Globus pallidus (tissue), 1 donor: Measurements from ENCODE around the gene LDHD.

Source experiments
- DNase-seq: peaks from one replicate; pipeline ENCODE4 v3.0.0-alpha.2; 2015; ENCODE audit warnings: low spot score

Gene LDHD

DNA sequence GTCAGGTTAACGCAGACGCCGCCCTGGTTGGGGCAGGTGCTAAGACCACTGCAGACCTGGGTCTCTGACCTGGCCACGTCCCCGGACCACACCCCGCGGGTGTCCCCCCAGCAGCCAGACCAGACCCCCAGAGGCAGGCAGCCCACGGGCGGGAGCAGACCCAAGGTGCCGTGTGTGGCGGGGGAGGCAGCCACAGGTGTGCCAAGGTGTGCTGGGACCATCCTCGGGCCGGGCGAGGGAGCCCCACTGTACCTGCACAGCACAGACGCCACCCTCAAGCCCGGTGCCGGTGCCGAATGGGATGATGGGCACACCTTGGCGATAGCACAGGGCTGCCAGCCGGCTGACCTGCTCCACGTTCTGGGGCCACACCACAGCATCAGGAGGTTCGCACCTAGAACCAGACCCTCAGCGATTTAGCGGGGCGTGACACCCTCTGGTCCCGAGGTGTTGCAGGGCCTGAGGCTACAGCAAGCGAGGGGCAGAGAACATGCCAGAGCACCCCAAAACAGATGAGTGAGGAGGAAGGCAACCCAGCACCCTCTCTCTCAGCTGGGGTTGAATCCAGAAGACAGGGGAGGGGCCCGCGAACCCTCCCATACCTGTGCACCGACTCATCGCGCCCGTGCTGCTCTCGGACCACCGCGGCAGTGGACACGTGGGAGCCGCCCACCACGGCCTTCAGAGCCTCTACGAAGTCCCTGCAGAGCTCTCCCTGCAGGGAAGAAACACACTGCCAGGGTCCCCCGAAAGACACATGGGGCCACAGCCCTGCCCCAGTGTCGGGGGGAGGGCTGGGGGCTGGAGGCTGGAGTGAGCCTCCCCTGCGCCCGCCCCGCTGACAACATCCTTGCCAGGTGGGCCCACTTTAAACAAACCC, 1.4 kb downstream of the LDHD start:
- DNase-seq = no peak

DNA sequence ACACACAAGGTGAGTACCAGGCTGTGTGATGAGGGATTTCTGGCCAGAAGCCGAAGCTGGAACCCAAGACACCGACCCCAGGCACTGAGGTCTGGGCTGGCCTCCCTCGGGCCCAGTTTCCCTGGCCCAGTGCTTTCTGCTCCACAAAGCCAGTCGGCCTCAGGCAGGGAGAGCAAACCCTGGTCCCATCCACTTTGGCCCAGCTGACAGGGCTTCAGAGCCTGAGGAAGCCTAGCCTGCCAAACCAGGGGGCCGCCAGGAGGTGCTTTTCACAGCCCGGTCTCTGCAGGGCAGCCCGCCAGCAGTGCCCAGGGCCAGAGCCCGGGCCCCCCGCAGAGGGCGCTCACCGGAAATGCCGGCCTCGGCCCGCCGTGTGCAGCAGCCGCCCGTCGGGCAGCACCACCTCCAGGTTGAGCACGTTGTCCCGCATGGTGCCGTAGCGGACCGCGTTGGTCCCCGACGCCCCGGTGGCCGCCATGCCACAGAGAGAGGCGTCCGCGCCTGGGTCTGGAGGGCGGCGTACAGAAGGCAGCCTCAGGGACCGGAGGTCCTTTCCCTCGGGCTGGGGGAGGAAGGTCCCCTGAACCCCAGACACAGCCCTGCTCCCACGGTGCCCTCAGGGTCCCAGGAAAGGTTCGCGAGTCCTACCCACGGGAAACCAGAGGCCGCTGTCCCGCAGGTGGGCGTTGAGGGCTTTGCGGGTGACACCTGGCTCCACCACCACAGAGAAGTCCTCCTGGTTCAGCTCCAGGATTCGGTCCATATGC, 2.2 kb downstream of the LDHD start:
- no peak for DNase-seq

DNA sequence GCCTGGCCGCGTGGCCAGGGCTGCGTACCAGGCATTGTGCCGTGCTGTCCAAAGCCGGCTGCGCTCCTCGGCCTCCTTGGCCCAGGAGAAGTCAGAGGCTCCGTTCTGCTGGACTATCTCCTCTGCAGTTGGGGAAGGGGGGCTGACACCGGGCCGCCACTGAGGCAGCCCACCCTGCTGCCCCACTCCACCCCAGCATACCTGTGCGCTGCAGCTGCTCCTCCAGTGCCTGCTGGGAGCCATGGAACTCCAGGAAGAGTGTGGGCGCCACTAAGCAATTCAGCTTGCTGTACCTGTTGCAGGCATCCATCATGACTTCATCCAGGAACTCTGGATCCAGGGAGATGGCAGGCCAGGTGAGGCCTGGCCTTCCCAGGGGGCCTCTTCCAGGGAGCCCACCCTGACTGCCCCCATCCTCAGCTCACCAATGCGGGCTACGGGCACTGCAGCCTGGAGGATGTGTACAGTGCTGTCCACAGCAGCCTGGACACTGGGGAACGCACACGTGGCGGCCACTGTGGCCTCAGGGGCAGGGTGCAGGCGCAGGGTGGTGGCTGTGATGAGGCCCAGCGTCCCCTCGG, 2.9 kb downstream of the LDHD start:
- DNase-seq = no peak

DNA sequence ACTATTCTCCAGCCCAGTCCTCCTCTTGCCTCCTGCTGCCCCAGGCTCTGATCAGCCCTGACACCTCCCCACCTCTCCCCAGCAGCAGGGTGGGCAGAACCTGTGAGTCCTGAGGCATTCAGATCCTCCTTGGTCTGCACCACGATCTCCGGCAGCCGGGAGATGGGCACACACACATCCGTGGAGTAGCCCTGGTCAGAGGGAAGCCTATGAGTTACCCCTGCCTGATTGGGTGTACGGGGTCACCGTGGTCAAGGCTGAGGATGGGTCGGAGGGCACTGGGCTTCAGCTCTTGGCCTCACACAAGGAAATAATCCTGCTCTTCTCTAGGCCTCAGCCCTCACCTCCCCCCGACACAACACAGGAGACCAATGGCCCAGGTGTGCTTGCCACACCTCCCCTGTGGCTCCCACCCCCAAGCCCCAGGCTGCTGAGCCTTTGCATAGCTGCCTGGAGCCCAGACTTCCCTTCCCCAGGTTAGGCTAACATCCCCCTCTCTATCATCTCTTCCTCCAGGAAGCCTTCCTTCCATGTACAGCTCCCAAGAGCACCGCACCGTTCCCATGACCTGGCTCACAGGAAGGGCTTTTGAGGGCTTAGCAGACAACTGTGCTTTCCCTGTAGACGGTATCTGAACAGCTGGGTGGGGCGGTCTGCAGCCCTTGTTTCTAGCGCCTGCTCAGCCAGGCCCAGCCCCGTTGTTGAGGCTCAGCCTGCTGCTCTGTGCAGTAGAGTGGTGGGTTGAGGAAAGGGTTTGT, 3.7 kb downstream of the LDHD start:
- DNase-seq = no peak

DNA sequence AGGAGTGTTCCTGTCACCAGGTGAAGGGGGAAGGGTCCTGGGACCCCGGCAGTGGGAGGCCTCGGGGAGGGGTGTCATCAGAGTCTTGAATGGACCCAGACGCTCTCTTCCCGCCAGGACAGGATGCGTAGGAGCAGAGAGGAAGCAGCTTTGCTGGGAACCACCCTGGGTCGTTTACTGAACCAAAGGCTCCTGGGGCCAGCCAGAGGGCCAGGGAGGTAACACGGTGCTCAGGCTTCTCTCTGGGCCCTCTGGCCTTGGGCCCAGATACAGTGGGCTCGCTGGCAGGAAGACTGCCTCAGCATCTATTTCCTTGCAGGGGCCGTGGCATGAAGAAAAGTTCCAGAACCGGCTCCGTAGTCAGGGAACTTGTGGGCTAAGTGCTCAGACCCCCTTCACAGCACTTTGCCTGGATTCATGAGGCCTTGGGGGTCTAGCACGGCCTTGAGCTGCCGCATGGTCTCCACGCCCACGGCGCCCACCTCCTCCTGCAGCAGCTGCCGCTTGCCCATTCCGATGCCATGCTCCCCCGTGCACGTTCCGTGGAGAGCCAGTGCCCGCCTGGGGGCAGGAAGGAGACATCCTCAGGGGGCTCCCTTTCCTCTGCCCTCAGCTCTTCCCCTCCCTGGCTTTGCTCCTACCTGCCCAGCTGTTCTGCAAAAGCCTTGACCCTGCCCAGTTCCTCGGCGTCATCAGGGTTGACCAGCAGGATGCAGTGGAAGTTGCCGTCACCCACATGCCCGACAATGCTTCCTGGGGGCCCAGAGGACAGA, 4.4 kb downstream of the LDHD start:
- no peak for DNase-seq

DNA sequence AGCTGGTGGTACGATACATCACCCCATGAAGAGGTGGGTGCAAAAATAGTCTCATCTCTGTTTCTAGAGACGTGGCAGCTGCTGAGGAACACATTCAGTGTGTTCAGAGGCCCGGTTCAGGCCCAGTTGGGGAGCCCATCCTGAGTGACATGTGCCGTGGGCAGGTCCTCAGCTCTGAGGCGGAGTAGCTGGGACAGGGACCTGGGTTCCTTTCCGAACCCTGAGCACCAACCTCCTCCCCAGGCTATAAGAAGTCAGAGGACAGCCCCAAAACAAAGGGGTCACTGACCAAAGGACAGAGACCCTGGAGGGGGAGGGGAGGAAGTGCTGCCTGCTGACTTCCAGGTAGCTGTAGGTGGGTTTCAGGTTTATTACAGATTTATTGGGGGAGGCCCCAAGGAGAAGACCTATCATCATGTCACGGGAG, 5.1 kb downstream of the LDHD start:
- no peak for DNase-seq

DNA sequence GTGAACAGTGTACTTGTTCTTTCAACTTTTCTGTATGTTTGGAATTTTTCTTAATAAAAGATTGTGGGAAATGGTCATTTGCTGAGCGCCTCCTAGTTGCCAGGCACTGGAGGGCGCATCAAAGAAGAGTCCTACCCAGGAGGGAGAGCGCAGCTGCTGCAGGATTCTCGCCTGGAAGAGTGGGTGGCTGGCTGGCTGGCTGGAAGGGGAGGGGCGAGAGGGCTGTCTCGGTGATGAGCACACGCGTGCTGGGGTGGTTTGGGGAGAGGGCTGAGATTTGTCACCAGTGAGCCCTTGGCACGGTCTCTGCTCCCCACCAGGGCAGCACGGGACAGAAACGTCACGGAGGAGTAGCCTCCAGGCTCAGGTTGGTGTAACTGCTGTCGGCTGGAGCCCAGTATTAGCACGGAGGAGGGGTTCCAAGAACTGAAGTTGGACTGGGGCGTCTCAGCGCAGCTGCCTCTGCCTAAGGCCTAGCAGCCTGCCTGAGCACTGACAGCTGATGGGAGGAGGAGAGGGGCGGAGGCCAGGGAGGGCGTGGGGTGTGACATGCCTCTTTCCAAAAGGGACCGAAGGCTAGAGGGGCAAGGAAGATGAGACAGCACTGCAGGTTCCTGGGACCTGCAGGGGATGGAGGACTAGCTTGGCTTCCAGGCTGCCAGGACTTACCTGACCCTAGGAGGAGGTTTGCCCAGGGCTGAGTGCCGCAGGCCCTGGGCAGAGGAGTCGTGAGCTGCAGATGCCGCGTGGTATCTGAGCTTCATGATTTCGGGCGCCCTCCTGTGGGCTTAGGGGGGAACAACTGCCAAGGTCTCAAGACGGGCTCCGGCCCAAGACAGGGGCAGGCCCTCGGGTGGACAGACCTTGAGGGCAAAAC, 5.7 kb downstream of the LDHD start:
- DNase-seq = peak; percentile 93

DNA sequence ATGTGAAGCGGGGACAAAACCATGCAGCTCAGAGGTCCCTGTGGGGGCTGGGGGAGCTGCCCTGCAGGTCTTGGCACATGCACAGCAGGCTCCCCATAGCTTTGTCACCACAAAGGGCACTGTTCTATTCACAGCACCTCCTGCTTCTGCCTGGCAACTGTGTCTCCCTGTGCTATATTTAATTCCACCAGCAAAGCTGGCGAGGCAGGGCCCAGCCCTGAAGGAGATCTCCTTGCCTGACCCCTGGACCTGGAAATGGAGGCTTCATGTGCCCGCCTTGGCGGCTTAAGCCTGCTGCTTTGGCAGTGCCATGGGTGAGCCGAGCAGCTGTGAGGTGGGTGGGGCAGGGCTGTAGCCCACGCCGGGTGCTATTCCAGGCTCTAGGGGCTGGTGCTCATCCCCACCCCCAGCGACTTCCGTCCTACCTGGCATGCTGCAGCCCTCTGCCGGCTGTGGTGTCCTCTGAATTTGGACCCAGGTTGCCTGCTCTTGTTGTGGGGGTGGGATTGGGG, 6.8 kb downstream of the LDHD start:
- DNase-seq = peak; percentile 47

DNA sequence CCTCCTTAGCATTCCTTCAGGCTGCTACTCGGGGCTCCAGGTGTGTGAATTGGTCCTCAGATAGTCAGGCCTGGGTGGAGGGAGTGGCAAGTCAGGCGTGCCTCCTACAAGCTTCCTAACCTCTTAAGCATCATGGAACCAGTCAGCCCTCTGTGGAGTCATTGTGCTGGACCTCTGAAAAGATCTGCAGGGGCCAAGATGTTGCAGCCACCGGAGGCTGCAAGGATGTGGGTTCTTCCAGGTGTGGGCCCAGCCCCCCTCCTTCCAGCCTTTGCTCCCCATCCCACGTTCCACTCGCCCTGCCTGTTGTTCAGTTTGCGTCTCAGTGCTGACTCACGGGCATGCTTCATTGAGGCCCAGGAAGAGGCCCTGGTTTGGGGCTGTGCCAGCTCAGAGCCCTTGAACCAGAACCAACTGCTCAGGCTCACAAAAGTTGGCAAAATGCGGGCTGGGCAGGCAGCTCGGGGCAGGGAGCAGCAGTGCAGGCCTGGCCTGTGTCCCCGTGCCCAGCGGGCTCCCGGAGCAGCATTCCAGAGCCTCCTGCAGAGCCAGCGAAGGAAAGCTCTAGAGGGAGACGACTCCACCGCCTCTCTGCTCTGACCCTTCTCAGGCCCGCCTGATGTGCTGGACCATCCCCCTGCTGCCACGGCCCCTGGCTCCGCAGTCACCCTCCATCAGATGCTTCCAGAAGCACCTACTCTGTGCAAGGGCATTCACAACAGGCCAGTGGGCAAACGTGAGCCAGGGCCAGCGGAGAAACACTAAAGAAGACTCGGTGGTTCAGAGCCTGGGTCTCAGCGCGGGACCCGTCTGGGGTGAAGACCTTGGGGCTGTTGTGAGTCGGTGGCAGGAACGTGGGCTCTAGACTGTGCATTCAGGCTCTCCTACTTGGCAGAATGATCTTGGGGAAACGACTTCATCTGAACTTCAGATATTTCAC, 7.5 kb downstream of the LDHD start:
- peak; percentile 71 for DNase-seq

DNA sequence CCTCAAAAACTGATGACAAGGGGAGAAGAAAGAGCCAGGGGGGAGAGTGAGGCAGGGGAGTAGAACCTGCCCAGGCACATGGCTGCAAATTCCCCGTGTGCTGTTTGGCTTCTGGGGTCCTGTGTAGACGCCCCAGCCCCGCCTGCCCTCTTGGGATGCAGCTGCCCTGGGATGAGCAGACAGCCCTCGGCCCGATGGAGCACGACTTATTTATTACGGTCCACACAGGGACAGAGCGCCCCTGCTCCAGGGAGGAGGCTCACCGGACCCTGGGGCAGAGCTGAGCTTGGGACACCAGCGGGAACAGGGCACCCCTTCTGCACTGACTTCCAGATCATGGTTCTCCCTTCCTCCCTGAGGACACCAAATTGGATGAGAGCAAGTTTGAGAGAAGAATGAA, 9.1 kb downstream of the LDHD start:
- DNase-seq = no peak

DNA sequence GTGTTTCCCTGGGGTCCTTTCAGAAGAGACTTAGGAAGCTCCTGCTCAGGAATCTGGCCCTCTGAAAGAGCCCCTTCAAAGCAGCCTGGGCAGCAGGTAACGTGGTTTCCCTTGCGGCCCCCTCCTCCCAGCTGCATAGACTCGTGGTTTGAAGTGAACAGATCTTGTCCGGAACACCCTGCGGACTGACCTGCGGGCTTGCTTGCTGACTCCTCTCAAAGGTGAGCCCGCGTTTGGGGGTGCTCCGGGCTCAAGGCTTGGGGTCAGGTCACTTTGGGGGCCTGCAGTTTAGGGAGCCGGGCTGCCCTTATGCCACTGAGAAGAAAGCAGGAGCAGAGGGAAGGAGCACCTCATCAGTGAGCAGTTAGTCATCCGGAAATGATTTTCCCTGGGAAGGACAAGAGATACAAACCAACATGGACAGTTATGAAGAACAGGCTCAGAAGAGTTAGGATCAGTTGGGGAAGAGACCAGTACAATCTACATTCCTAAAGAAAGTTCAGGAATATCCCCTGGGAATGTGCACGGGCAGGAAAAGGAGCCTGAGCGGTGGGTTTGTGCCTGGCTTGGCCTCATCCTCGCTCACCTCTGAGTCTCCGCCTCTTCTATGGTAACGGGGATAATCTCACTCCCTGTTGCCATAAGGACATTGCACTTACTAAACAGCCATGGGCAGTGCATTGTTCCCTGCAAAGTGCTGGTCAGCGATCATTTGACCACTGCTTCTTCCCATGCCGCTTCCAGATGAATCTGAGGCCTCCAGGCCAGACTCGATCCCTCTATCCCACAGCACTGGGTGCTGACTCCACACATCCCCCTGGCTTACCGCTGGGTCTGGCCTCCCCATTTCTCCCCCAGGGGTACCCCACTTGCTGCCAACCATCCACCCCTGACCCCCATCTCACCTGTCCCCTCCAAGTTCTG, 10.0 kb downstream of the LDHD start:
- no peak for DNase-seq

DNA sequence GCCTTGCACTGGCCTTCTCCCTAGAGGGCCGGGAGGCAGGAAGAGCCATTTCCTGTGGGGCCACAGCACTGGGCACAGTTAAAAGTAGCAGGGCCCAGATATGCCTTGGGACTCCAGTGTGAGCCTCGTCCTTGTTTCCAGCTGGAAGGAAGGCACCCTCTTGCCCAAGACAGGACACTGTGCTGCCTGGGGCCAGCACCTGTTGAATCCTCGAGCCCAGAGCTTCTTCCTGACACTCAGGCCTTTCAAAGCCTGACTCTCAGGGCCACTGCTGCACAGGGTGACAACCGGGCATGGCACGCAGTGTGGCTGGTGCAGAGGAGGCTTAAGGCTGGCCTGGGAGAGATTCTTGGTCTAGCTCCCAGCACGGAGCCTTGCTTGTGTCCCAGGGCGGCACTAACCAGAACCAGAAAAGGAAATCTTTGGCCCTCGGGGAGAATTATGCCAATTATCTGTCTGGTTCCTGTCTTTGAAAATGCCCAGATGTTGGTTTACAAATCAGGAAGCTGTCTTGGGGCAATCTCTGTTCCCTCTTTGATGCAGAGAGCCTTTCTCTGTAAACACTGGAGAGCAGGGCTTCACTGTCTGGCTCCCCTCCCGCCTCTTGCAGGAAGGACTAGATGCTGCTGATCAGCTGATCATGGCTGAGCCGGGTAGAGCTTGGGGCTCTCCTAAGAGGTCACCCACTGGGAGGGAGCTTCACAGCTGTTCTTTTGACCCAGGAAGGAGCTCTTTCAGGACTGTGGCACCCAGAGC, 11.1 kb downstream of the LDHD start:
- peak; percentile 84 for DNase-seq

DNA sequence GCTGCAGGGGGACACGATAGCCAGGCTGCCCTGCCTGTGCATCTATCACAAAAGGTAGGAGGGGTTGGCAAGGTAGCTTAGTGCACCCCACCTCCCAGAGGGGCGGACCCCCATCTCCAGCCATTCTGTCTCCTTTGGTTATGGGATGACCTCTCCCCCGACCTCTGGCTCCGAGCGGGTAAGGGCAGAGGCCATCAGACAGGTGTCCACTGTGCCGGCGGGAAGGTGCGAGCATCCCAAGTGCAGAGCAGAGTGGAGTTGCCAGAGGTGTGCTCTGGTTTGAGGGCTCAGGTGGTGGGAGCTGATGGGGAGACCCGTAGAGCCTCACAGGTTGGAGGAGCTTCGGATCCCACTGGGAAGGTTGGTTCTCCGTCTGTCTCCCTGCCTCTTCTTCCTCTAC, 11.7 kb downstream of the LDHD start:
- DNase-seq = no peak

DNA sequence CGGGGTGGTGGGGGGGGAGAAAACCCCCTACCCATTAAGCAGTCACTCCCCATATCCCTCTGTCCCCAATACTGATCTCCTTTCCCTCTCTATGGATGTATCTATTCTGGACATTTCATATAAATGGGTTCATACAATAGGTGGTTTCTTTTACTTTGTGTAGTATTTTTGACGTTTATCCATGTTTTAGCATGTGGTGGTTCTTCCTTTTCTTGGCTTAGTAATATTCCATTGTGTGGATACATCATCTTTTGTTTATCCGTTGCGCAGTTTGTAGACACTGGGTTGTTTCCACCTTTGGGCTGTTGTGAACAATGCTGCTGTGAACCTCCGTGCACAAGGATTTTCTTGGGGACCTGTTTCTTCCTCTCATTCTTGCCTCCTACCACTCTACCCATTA, 12.6 kb downstream of the LDHD start:
- no peak for DNase-seq

DNA sequence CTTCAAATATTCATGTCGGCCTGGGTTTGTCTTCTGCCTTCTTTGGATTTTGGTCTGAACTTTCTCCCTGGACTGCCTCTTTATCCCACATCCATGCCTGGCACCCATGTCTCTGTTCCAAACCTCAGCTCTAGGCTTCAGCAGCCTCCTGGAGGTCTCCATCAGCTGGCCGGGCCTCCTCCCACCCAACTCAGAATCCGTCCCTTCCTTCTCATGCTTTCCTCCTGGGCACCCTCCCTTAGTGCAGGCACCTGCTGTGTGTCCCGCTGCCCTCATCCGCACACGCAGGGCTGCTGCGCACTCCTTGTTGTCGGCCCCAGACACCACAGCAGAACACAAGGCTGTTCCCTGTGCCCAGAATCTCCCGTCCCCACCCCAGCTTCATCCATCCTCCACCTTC, 14.0 kb downstream of the LDHD start:
- DNase-seq = no peak

DNA sequence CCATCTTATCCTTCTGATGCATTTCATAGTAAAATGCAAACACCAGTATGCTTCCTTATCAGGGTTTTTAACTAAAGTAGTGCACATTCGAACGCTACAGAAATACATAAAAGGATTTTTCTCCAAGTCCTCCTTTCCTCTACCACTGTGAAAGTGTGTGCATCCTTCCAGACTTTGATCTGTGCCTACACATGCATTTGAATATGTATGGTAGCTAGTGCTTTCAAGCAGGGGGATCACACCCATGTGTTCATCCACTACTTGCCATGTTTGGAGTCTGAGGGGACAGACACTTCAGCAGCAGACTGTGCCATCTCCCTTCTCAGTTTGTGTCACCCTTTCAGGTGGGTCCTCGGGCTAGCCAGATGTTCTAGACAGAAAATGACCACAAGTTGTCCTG, 14.9 kb downstream of the LDHD start:
- no peak for DNase-seq

DNA sequence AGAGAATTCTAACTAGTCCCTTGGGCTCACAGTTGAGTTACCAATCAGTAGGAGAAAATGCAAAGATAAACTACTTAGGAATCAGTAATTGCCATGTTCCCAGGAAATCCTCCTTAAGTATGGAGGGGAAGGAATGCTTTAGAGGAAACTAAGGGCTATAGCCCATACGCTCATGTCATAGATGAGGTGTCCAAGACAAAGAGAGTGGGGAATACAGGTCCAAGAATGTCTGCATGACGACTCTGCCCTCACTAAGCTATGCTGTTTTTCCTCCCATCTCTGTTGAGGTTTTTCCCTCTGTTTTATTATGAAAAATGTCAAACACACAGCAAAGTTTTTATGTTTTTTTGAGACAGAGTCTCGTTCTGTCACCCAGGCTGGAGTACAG, 16.0 kb downstream of the LDHD start:
- no peak for DNase-seq
